IPS-11a (cell line): ENCODE measurements around the gene METTL4.
"Not testable (repeated sequence)": the region's sequence is repeated elsewhere in the genome, so short reads cannot be mapped to it uniquely, and the experiment has no call there.

Experiments used
- H3K4me3 ChIP-seq: one replicate; pipeline ENCODE4 v1.5.1; 2013; ENCODE audit warnings: low read depth, low read length, control low read depth

Gene METTL4

GRCh38 chr18:2564373-2564772, 6.9 kb downstream of the METTL4 start:
- H3K4me3 ChIP-seq = no peak overlapping the region

- H3K4me3 ChIP-seq = no peak overlapping the region
Measured at GRCh38 chr18:2559249-2559648, 12.1 kb downstream of the METTL4 start.

GRCh38 chr18:2557536-2557935, 13.8 kb downstream of the METTL4 start:
- no peak overlapping the region for H3K4me3 ChIP-seq

GRCh38 chr18:2555895-2556294, 15.4 kb downstream of the METTL4 start:
- H3K4me3 ChIP-seq = no peak overlapping the region

DNA sequence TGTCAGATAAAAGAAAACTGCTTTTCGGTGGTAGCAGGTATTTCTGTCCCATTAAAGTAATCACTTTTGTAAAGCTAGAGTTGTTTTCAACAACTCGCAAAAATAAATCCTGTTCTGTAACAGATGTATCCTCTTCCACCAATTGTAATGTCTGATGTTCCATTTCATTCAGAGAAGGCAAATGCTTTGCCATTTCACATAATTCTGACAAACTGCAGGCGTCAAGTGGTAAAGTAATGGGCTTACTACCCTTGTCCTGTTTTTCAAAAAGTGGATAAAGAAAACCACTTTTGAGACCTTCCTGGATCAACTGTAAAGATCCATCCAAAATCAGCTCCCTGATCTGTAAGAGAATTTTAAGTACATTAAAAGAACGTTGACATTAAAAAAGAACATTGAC, 16.6 kb downstream of the METTL4 start:
- no peak overlapping the region for H3K4me3 ChIP-seq

GRCh38 chr18:2551425-2551824, 19.9 kb downstream of the METTL4 start:
- no peak overlapping the region for H3K4me3 ChIP-seq

GRCh38 chr18:2549462-2549861, 21.8 kb downstream of the METTL4 start:
- H3K4me3 ChIP-seq = no peak overlapping the region

DNA sequence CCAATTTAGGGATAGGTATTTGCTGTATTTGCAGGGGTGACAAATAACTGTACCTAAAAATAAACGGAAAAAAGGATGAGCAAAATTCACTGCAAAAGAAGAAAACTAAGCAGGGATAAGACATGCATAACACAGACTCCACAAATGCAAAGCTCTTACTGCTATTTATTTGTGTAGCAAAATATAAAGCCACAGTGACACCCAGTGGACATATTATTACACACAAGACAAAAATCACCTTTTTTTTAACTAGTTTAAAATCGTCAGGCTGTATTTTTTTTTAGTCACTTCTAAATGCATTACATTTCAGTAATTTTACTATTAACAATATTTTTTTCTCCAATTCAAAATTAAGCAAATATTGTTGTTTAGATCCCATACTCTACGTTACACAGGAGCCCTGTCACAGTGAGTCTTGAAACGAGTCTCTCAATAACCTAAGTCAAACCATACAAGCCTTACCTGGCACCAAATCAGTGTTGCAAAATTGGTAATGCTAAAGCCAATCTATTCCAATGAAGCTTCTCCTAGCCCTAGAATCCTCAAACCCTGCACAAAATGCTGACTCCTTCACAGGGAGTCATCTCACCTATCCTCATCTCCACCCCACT, 23.7 kb downstream of the METTL4 start:
- no peak overlapping the region for H3K4me3 ChIP-seq

GRCh38 chr18:2545155-2545554, 26.1 kb downstream of the METTL4 start:
- H3K4me3 ChIP-seq = no peak overlapping the region

DNA sequence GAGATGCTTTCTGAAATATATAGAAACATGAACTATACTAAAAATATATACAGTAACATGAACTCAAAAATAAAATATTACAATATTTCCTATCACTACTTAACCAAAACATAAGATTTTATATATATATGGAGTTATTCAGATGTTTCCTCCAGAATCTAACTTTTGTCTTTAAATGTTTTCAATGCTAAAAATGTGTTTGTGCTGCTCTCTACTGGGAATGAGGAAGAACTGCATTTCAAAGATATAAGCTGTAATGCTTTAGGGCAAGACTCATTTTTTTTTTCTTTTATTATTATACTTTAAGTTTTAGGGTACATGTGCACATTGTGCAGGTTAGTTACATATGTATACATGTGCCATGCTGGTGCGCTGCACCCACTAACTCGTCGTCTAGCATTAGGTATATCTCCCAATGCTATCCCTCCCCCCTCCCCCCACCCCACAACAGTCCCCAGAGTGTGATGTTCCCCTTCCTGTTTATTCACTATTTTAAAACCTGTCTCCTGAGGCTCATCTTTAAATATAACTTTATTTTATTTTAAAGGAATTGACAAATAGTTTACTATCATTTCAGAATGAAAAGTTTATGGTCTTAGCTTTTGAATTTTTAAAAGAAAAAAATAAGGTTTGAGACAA, 29.3 kb downstream of the METTL4 start:
- H3K4me3 ChIP-seq = not testable (repeated sequence)

GRCh38 chr18:2540575-2540974, 30.7 kb downstream of the METTL4 start:
- H3K4me3 ChIP-seq = no peak overlapping the region

DNA sequence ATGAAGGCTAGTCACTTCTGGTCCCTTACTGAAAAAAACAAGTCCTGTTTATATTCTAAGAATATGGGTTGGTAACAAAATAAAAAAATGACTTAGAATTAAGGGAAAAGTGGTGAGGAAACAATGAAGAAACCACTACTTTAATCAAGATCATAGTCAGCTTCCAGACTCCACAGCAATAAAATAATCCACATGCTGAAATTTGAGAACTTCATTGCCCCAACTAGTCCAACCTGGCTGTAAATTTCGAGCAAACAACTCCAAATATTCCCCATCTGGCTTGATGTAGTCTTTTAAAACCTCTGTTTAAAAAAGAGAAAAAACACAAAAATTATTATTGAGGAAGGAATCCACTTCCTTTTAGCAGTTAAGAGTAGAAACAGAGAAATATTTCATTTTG, 32.5 kb downstream of the METTL4 start:
- no peak overlapping the region for H3K4me3 ChIP-seq

- no peak overlapping the region for H3K4me3 ChIP-seq
Measured at GRCh38 chr18:2538236-2538635, 33.1 kb downstream of the METTL4 start.

DNA sequence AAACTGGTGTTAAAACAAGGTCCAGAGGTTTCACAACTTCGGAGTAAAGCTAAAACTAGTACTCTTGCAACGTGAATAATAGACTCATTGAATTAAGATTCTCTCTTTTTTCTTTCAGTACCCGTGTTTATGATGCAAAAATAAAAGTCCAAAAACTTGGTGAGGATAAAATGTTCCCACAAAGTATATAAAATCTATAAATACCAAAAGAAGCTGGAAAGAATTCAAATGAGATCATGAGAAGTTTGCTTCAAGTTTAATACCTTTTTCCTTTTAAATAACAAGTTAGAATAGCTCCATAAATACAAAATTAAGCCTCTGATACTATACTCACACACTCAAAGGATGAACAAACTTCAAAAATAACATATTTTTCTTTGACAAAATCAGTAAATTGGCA, 34.0 kb downstream of the METTL4 start:
- H3K4me3 ChIP-seq = no peak overlapping the region

DNA sequence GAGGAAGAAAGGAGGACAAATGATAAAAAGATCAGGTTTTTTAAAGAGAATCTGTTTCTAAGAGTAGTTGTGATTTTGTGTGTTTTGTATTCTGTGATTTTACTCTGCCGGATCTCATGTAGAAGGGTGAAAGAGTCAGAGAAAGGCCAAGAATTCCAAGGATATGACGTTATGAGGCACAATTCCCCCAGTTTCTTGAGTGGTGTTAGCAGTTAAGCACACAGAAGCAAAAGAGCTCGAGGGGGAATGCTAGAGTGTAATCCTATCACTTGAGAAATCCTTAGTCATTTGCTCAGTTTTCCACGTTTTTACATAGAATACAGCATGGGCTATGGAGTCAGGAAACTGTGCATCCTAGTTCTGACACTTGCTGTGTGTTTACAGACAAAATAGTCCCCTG, 34.8 kb downstream of the METTL4 start:
- H3K4me3 ChIP-seq = no peak overlapping the region

DNA sequence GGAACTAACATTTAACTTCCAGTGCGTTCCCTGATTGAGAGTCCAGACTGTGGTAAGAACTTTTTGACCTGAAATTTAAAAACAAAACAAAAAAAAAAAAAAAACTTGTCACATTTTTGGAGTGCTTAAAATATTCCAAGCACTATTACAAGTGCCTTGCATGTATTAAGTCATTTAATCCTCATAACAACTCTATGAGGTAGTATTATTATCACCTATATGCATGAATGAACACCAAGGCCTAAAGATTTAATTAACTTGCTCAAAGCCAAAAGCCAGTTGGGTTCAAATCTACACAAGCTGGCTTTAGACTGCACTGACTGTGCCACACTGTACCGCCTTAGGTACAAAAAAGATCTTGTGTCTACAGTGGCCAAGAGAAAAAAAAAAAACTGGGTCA, 35.2 kb downstream of the METTL4 start:
- H3K4me3 ChIP-seq = no peak overlapping the region

DNA sequence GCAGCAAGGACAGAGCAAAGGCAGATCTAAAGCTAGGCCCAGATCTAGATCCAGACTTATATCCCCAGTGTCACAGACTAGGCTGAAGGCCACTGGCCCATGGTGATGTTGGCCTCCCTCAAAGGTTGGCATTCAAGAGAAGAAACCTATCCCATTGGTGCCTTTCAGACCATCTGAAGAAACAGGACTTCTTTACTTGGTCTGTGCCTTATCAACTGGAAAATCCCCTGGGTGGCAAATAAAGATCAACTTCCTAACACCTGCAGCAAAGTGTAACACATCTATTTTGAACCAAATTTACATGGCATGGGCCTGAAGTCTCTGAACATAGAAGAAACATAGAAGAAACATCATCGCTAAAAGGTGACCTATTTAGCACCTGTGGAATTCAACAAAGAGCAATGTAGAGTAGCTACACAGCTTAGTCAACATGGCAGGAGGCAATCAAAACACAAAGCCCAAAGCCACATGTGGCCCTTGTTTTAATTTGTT, 35.8 kb downstream of the METTL4 start:
- no peak overlapping the region for H3K4me3 ChIP-seq

DNA sequence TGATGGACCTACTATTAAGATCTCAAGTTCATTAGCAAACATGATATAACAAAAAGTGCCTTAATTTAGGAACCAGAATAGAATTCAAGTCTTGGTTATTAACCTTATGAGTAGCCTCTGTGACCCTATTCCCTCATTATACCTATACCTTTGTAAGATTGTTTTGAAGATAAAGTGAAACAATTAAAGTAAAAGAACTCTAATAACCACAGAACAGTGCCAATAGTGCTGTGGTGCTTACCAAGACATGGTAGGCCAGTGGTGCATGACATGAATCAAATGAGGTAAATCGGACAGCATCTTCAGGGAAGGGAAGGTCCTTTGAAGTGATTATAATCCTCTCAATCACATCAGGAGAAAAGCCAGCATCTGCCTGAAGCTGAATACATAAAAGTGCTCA, 36.4 kb downstream of the METTL4 start:
- no peak overlapping the region for H3K4me3 ChIP-seq

DNA sequence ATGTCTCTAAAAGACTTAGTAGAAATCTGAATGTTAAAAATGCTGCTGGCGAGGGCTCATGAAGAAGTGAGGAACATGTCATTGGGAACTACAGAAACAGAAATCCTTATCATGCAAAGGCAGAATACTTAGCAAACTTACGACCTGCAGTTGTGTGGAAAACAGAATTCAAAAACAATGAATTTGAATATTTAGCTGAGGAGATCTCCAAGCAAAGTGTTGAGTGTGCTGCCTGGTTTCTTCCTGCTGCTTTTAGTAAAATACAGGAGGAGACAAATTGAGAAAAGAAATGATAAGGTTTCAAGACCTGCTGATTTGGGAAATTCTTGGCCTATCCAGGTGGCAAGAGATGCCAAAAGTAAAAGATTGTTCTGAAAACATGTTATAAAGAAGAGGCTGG, 38.5 kb downstream of the METTL4 start:
- H3K4me3 ChIP-seq = no peak overlapping the region

DNA sequence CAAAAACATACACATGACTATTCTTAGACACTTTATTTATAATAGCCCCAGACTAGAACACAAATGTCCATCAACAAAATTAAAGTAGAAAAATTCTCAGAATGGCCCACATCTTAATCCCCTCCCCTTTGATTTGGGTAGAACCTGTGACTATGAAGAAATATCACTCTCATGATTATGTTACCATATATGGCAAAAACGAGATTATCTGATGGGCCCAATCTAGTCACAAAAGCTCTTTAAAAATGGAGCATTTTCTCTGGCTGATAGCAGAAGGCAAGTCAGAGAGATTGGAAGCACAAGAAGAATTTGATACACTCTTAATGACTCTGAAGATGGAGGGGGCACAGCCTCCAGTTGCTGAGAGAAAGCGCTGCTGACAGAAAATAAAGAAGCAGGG, 39.6 kb downstream of the METTL4 start:
- H3K4me3 ChIP-seq = no peak overlapping the region

DNA sequence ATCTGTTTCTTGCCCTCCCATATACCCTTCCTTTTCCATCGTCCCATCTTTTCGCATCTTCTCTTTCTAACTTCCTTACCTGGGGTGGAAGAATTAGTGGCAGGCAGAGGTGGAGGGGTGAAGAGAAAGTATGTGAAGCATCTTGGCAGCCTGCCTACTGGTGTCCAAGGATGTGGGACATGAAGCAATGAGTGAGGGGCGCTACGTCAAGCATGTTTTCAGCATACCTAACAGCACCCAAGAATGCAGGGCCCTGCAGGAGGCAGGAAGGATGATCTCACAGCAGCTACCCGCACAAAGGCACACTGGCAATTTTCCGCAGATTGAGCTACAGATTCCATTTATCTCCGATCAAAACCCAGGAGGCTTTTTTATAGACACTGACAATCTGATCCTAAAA, 42.2 kb downstream of the METTL4 start:
- no peak overlapping the region for H3K4me3 ChIP-seq

DNA sequence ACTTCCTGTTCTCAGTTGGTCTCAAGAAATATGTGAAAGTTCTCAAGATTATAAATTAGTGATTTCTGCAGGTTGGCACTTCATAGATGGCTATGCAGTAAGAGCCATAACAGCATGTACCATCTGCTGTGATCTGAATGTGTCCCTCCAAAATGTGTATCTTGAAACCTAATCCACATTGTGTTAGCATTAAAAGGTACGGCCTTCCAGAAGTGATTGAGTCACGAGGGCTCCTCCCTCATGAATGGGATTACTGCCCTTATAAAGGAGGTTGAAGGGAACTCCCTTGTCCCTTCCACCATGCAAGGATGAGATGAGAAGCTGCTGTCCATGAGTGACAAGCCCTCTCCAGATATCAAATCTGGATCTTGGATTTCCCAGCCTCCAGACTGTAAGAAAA, 45.0 kb downstream of the METTL4 start:
- H3K4me3 ChIP-seq = no peak overlapping the region

DNA sequence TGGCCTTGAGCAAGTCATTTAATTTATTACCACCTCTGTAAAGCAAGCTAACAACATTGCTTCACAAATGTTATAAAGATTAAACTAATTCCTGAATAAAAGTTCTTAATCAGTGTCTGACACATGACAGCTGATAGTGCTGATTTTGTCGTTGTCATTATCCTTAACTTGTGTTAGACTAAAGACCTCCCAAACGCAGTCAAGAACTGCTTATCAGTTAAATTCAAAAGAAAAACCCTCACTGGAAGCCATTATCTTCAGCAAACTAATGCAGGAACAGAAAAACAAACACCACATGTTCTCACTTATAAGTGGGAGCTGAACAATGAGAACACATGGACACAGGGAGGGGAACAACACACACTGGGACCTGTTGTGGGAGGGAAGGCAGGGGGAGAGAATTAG, 46.5 kb downstream of the METTL4 start:
- not testable (repeated sequence) for H3K4me3 ChIP-seq
